Spleen (tissue), 7 donors: Measurements from ENCODE around the gene DDX3X.
"Not testable (repeated sequence)": the region's sequence is repeated elsewhere in the genome, so short reads cannot be mapped to it uniquely, and the experiment has no call there.

ENCODE experiments used
- POLR2A ChIP-seq, 3 donors: fragments of 450-650 bp; IDR thresholded peaks; one replicate each; pipeline ENCODE4 v1.5.1; 2017; ENCODE audit warnings: antibody characterized with exemption in 3 of 3, mild to moderate bottlenecking in 1 of 3
- TF ChIP-seq, protein P1 (sequence below), 11 experiments: fragments of 200-600 bp in 7 of 11; fragments of 450-650 bp in 4 of 11; sonication (generic) in 4 of 11; IDR thresholded peaks in 8 of 11; conservative IDR thresholded peaks in 3 of 11; 1 replicate in 7 of 11; 2 replicates in 4 of 11; pipeline versions ENCODE4 v1.4.0 to v1.8.0; 2016 to 2021; ENCODE audit warnings: antibody characterized with exemption in 11 of 11, inconsistent platforms in 4 of 11, mild to moderate bottlenecking in 1 of 11
- donor health status: DM: no; HTN: no; CAD: no; lungs with moderate emphysema.
- donor health status: DM: no; HTN: no; CAD: no.
- donor health status: DM: no; HTN: no; CAD: no.

DNA sequence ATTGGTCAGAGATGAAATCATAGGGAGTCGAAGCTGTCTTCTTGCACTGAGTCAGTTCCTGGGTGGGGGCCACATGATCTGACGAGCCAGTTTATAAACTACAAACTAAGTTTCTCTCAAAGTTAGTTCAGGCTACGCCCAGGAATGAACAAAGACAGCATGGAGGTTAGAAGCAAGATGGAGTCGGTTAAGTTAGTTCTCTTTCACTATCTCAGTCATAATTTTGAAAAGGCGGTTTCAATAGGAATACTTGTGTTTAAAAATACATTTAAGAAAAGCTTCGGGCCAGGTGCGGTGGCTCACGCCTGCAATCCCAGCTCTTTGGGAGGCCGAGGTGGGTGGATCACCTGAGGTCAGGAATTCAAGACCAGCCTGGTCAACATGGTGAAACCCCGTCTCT lies 77.3 kb downstream of the DDX3X start:
- TF ChIP-seq, protein P1, sequence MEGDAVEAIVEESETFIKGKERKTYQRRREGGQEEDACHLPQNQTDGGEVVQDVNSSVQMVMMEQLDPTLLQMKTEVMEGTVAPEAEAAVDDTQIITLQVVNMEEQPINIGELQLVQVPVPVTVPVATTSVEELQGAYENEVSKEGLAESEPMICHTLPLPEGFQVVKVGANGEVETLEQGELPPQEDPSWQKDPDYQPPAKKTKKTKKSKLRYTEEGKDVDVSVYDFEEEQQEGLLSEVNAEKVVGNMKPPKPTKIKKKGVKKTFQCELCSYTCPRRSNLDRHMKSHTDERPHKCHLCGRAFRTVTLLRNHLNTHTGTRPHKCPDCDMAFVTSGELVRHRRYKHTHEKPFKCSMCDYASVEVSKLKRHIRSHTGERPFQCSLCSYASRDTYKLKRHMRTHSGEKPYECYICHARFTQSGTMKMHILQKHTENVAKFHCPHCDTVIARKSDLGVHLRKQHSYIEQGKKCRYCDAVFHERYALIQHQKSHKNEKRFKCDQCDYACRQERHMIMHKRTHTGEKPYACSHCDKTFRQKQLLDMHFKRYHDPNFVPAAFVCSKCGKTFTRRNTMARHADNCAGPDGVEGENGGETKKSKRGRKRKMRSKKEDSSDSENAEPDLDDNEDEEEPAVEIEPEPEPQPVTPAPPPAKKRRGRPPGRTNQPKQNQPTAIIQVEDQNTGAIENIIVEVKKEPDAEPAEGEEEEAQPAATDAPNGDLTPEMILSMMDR (IDR thresholded peaks at IDR 0.05 in 8 of 11, conservative IDR thresholded peaks at IDR 0.05 in 3 of 11), result not testable (repeated sequence)
- not testable (repeated sequence) for TF ChIP-seq POLR2A (IDR thresholded peaks at IDR 0.05)
